GM04503 (cell line): ENCODE measurements around the gene ZNF423.
A peak's percentile ranks its signal among the peaks of the same experiment; 100 is the strongest.
"Not testable (repeated sequence)": the region's sequence is repeated elsewhere in the genome, so short reads cannot be mapped to it uniquely, and the experiment has no call there.

Experiments
- DNase-seq: peaks from one replicate; pipeline ENCODE4 v3.0.0-alpha.2; 2012; ENCODE audit warnings: low read depth

ZNF423 gene

GRCh38 chr16:49583911-49584310 is 272.0 kb downstream of the ZNF423 start:
- no peak for DNase-seq

GRCh38 chr16:49581630-49582298 is 274.1 kb downstream of the ZNF423 start:
- no peak for DNase-seq

GRCh38 chr16:49580751-49581303 is 275.1 kb downstream of the ZNF423 start:
- no peak for DNase-seq

- no peak for DNase-seq
Observed at GRCh38 chr16:49578435-49579024, 277.4 kb downstream of the ZNF423 start.

GRCh38 chr16:49578018-49578417 is 277.9 kb downstream of the ZNF423 start:
- DNase-seq = no peak

GRCh38 chr16:49576941-49577340 is 279.0 kb downstream of the ZNF423 start:
- DNase-seq = no peak

GRCh38 chr16:49576173-49576494 is 279.8 kb downstream of the ZNF423 start:
- DNase-seq = no peak

GRCh38 chr16:49575346-49576172 is 280.4 kb downstream of the ZNF423 start:
- DNase-seq = no peak

- no peak for DNase-seq
Observed at GRCh38 chr16:49574826-49575225, 281.1 kb downstream of the ZNF423 start.

GRCh38 chr16:49567950-49568349 is 288.0 kb downstream of the ZNF423 start:
- no peak for DNase-seq

- DNase-seq = no peak
Observed at GRCh38 chr16:49566432-49566831, 289.5 kb downstream of the ZNF423 start.

GRCh38 chr16:49564496-49565229 is 291.2 kb downstream of the ZNF423 start:
- DNase-seq = no peak

- DNase-seq = no peak
Observed at GRCh38 chr16:49563666-49564065, 292.2 kb downstream of the ZNF423 start.

- not testable (repeated sequence) for DNase-seq
Observed at GRCh38 chr16:49562894-49563293, 293.0 kb downstream of the ZNF423 start.

- no peak for DNase-seq
Observed at GRCh38 chr16:49562228-49562627, 293.7 kb downstream of the ZNF423 start.

- peak; percentile 6 for DNase-seq
Observed at GRCh38 chr16:49560004-49560830, 295.7 kb downstream of the ZNF423 start.

GRCh38 chr16:49559242-49559641 is 296.7 kb downstream of the ZNF423 start:
- no peak for DNase-seq

- DNase-seq = no peak
Observed at GRCh38 chr16:49558451-49558850, 297.5 kb downstream of the ZNF423 start.

GRCh38 chr16:49556606-49557446 is 299.1 kb downstream of the ZNF423 start:
- no peak for DNase-seq

GRCh38 chr16:49556249-49556605 is 299.7 kb downstream of the ZNF423 start:
- no peak for DNase-seq
